ENCODE results near the gene LRR1. TPM values are rescaled to one million over a fixed set of nuclear protein-coding genes. Genes with fewer than 3 reads are reported as not detected.
A peak's percentile ranks its signal among the peaks of the same experiment; 100 is the strongest.

Gene LRR1, protein sequence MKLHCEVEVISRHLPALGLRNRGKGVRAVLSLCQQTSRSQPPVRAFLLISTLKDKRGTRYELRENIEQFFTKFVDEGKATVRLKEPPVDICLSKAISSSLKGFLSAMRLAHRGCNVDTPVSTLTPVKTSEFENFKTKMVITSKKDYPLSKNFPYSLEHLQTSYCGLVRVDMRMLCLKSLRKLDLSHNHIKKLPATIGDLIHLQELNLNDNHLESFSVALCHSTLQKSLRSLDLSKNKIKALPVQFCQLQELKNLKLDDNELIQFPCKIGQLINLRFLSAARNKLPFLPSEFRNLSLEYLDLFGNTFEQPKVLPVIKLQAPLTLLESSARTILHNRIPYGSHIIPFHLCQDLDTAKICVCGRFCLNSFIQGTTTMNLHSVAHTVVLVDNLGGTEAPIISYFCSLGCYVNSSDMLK
- 1 to 10 TPM; 2.7 to 9.0 (median 7.1) TPM for total RNA-seq

DNA sequence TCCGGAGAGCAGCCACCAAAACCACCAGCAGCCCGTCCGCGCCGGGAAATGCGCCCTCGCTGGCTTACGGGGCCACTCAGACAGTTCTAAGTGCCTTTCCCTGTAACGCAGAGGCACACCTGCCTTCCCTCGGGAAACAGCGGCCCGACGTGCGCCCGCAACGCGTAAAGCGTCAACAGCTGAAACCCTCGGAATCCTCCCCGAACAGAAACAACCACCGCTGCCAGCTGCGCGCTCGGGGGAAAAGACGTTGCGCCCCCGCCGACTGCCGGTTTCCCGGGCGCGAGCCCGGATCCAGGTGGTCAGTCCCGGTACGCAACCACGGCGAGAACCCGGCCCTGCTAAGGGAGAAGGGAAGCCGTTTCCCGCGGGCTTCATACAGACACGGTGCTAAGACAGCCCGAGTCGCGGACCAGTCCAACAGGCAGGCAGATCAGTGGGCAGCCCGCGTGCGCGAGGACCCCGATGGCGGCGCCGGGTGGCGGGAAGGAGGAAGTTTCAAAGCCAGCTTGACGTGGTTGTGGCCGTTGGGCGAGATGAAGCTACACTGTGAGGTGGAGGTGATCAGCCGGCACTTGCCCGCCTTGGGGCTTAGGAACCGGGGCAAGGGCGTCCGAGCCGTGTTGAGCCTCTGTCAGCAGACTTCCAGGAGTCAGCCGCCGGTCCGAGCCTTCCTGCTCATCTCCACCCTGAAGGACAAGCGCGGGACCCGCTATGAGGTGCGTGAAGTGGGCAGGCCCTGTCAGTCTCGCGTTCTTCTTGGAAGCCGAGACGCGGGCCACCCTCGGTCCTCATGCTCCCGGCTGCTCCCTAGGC, at the start of gene LRR1:
LRR1 (plus strand) TSS at position 456 of the 816 bp plus-strand sequence; CDS start at position 537, 81 bp downstream.
- peak within 1 kb of the TSS; percentile 59 for H3K4me3 ChIP-seq (ENCODE audit: low read depth, poor library complexity, severe bottlenecking)
- intact Hi-C loops (cut with DNase I; ENCODE audit: low total_unique reads), result no loop called here
- WGBS, 2 donors, result 0% methylated on average over 22 to 70 of the region's 77 CpGs
- TF ChIP-seq, protein P1, sequence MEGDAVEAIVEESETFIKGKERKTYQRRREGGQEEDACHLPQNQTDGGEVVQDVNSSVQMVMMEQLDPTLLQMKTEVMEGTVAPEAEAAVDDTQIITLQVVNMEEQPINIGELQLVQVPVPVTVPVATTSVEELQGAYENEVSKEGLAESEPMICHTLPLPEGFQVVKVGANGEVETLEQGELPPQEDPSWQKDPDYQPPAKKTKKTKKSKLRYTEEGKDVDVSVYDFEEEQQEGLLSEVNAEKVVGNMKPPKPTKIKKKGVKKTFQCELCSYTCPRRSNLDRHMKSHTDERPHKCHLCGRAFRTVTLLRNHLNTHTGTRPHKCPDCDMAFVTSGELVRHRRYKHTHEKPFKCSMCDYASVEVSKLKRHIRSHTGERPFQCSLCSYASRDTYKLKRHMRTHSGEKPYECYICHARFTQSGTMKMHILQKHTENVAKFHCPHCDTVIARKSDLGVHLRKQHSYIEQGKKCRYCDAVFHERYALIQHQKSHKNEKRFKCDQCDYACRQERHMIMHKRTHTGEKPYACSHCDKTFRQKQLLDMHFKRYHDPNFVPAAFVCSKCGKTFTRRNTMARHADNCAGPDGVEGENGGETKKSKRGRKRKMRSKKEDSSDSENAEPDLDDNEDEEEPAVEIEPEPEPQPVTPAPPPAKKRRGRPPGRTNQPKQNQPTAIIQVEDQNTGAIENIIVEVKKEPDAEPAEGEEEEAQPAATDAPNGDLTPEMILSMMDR (IDR thresholded peaks at IDR 0.05), result no peak
- TF ChIP-seq POLR2A (IDR thresholded peaks at IDR 0.05), result no peak
- peak; percentile 83 to 97 for DNase-seq (ENCODE audit: low spot score in 2 of 2)

DNA sequence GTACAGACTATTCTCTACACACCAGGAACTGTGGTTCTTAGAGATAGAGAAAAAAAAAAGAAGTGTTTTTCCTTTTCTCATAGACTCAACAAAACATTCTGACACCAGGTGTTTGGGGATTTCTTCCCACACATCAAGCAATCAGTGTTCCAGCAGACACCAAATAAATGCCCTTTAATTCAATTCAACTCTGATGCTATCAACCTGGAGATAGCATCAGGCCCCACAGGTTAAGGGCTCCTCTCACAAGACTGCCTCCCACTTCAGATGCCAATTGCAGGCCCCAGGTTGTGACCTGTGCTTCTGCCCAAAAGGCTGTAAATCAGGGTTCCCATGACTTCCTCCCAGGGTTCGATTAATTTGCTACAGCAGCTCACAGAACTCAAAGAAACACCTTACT, 49.3 kb upstream of the LRR1 start:
- no peak for DNase-seq (ENCODE audit: low spot score in 2 of 2)
- TF ChIP-seq, protein P1 (IDR thresholded peaks at IDR 0.05), result no peak
- TF ChIP-seq POLR2A (IDR thresholded peaks at IDR 0.05), result no peak
- no peak overlapping the region for H3K4me3 ChIP-seq (ENCODE audit: low read depth, poor library complexity, severe bottlenecking)
- intact Hi-C loops (cut with DNase I; ENCODE audit: low total_unique reads), result no loop called here
- WGBS, 2 donors, result 50 to 62% methylated on average over 1 of the region's 1 CpG

DNA sequence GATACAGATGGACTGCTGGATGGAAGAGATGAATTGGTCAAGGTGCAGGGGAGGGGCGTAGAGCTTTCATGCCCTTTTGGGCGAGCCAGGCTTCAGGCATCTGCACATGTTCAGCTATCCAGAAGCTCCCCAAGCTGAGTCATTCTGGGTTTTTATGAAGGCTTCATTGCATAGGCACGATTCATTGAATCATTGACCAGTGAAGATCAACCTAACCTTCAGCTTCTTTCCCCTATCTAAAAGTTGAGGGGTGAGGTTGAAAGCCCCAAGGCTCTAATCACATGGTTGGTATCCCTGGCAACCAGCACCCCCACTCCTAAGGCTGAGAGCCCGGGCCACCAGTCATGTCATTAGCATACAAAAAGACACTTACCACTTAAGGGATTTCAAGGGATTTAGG, 48.9 kb upstream of the LRR1 start:
- no peak overlapping the region for H3K4me3 ChIP-seq (ENCODE audit: low read depth, poor library complexity, severe bottlenecking)
- intact Hi-C loops (cut with DNase I; ENCODE audit: low total_unique reads), result no loop called here
- WGBS, 2 donors, result 50 to 56% methylated on average over 4 of the region's 4 CpGs
- DNase-seq (ENCODE audit: low spot score in 2 of 2), result no peak
- TF ChIP-seq POLR2A (IDR thresholded peaks at IDR 0.05), result no peak
- TF ChIP-seq, protein P1 (IDR thresholded peaks at IDR 0.05), result no peak

DNA sequence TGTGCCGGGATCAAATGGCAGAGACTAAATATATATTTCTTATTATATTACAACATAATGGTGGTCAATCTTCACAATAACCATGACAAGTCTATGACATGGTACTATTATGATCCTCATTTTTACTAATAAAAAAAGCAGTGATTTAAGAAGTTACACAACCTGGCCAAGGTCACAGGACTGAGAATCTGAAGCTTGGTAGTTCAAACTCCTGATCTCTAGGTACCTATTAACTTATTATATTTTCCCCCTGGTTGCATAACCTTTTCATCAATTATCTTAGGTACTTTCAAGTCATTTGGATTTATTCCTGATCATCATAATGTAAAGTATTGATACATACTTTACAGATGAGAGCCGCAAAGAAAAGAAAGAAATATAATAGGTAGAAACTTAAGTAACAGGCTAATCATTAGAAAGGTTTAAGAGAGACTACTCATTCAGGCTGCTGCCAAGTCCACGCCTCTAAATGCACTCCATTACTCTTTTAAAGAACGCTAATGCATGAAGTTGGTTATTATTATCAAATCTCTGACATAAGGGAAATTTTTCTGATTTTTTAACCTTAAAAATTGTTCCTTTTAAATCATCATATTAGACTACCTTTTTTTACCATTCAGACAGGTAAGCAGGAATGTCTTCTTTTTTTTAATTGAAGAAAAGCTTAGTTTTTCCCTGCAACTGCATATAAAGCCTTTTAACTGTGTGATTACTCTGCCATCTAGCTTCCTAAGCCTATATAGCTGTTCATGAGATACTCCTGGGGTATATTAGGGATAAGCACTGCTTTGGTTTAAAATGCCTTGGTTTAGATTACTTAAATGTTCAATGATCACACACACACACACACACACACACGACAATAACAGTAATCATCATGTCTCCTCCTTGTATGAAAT, 48.2 kb upstream of the LRR1 start:
- intact Hi-C loops (cut with DNase I; ENCODE audit: low total_unique reads), result no loop called here
- WGBS, 2 donors, result 56 to 62% methylated on average over 5 of the region's 5 CpGs
- no peak overlapping the region for H3K4me3 ChIP-seq (ENCODE audit: low read depth, poor library complexity, severe bottlenecking)
- no peak for TF ChIP-seq POLR2A (IDR thresholded peaks at IDR 0.05)
- TF ChIP-seq, protein P1 (IDR thresholded peaks at IDR 0.05), result no peak
- no peak for DNase-seq (ENCODE audit: low spot score in 2 of 2)

DNA sequence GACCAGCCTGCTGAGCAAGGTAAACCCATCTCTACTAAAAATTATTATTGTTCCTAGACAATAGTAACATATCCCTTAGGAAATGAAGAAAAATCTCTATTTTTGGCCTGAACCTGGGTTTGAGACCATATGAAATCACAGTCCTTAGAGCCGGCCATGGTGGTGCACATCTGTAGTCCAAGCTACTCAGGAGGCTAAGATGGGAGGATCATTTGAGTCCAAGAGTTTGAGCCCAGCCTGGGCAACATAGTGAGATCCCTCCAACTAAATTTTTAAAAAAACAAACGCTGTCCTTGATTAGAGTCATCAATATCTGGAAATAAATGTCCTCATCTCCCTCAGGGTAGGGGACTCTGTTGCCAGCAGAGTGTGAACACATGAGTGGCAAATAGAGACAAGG, 47.2 kb upstream of the LRR1 start:
- no peak overlapping the region for H3K4me3 ChIP-seq (ENCODE audit: low read depth, poor library complexity, severe bottlenecking)
- DNase-seq (ENCODE audit: low spot score in 2 of 2), result no peak
- 92 to 93% methylated on average over 2 of the region's 2 CpGs for WGBS, 2 donors
- no peak for TF ChIP-seq POLR2A (IDR thresholded peaks at IDR 0.05)
- TF ChIP-seq, protein P1 (IDR thresholded peaks at IDR 0.05), result no peak
- intact Hi-C loops (cut with DNase I; ENCODE audit: low total_unique reads), result no loop called here
